GM12801 (cell line): Measurements from ENCODE around the gene XPO6.

Source experiments
- TF ChIP-seq, protein P1 (sequence below): IDR thresholded peaks from one replicate; pipeline ENCODE4 v1.5.1; 2011; ENCODE audit warnings: control low read depth; ENCODE audit not compliant: insufficient read length; ENCODE audit errors: extremely low read depth

XPO6 gene

DNA sequence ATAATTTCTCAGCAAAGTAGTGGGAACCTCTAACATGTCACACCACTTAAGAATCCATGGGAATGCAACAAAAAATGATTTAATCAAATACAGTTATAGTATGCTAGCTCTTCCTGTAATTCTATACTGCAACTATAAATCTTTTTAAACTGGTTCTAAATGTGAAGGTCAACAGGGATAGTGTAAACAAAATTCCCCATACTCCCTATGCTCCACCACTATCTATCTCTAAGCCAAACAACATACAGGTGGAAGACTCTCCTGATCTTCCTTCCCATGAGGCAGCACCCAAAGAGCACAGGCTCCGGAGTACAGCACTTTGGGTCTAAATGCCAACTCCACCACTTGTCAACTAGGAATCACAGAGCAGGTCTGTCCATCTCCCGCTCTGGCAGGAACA lies 4.4 kb downstream of the XPO6 start:
- TF ChIP-seq, protein P1, sequence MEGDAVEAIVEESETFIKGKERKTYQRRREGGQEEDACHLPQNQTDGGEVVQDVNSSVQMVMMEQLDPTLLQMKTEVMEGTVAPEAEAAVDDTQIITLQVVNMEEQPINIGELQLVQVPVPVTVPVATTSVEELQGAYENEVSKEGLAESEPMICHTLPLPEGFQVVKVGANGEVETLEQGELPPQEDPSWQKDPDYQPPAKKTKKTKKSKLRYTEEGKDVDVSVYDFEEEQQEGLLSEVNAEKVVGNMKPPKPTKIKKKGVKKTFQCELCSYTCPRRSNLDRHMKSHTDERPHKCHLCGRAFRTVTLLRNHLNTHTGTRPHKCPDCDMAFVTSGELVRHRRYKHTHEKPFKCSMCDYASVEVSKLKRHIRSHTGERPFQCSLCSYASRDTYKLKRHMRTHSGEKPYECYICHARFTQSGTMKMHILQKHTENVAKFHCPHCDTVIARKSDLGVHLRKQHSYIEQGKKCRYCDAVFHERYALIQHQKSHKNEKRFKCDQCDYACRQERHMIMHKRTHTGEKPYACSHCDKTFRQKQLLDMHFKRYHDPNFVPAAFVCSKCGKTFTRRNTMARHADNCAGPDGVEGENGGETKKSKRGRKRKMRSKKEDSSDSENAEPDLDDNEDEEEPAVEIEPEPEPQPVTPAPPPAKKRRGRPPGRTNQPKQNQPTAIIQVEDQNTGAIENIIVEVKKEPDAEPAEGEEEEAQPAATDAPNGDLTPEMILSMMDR, result no peak

- TF ChIP-seq, protein P1, result no peak
Measured at GRCh38 chr16:28205974-28206373, 5.8 kb downstream of the XPO6 start.

DNA sequence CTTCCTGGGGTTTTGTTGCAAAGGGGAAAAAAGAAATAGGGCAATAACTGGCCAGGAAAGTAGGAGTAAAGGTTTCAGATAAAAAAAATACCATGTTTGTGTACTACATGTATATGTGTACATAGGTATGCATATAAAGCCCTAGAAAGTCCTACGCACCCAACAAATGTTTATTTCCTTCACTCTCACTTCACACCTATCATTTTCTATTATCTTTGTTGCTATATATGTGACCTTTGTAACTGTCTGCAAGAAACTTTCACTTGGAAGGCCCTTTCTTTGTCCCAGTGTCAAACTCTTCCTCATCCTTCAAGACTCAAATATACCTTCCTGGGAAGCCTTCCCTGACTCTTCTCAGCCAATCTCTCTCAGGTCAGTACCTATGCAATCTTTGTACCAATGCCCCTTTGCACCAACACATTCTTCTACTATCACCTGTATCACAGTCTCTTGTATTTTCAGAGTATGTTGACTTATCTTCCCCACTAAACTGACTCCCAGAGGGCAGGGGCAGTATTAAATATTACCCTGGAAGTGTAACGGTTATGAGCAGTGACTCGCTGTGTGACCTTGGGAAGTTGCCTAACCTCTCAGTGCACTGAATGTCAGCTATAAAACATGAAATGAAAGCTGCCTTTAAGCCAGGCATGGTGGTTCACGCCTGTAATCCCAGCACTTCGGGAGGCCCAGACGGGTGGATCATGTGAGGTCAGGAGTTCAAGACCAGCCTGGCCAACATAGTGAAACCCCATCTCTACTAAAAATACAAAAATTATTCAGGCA lies 6.5 kb downstream of the XPO6 start:
- TF ChIP-seq, protein P1, result no peak

GRCh38 chr16:28204622-28205021 lies 7.1 kb downstream of the XPO6 start:
- TF ChIP-seq, protein P1, result no peak

DNA sequence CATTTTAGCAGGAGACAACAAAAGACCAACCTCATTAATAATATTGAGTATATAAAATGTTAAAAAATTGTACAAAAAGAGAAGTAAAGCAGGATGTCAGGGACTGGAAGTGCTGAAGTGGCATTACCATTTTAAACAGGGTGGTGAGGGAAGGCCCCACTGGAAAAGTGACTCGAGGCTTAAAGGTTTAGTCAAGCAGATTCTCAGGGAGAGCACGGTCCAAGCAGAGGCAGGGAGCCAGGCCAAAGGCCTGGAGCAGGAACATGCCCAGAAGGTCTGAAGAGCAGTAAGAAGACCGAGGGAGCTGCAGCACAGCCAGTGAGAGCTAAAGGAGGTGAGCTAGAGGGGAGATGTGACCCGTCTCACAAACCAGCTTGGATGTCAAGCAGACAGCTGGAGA lies 7.6 kb downstream of the XPO6 start:
- TF ChIP-seq, protein P1, result no peak

DNA sequence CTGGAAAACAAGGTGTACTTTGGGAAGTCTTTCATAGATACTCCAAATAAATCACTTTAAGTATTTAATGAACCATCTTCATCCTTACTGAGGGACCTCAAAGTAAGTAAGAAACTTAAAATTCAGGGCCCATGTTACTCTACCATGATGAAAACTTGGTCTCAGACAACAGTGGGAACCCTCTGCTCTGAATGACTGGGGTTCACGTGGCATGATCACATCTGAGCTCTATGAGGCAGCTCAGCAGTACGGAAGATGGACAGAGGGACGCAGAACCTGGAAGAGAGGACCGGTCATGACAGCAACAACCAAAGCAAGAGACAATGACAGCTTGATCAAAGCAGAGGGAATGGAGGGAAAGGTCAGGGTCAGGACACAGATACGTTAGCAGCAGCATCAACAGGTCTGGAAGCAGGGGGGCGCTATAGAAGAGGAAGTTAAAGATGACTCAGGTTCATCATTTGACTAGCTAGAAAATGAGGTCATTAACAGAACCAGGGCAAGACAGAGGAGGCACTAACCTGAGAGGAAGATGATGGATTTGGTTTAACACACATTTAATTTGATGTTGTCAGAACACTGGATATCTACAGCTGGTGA lies 9.5 kb downstream of the XPO6 start:
- TF ChIP-seq, protein P1, result no peak

GRCh38 chr16:28200661-28201060 lies 11.1 kb downstream of the XPO6 start:
- TF ChIP-seq, protein P1, result no peak
